Heart left ventricle (tissue), 16 donors: ENCODE data around the gene ANAPC2. TPM values are rescaled to one million over a fixed set of nuclear protein-coding genes. Genes with fewer than 3 reads are reported as not detected.

Source experiments
- ATAC-seq, 4 donors: fragments of 200-7000 bp; cut with Tn5 transposase; one replicate each; pipeline ENCODE4 v1.9.1; 2020 to 2022; ENCODE audit warnings: moderate library complexity in 4 of 4, mild to moderate bottlenecking in 3 of 4, moderate number of reproducible peaks in 1 of 4
- DNase-seq, 5 donors: peaks; one replicate each; pipeline ENCODE4 v3.0.0-alpha.2; 2020
- H3K27ac ChIP-seq, 12 donors: fragments of 200-600 bp; sonication (generic) in 4 of 12; one replicate each; pipeline versions ENCODE4 v1.5.0 to v1.8.0; 2016 to 2022; ENCODE audit warnings: mild to moderate bottlenecking in 2 of 12
- H3K27me3 ChIP-seq, 9 donors: fragments of 200-600 bp; sonication (generic) in 2 of 9; one replicate each; pipeline versions ENCODE4 v1.5.1 to v1.8.0; 2016 to 2022; ENCODE audit warnings: mild to moderate bottlenecking in 3 of 9
- H3K36me3 ChIP-seq, 9 donors: fragments of 200-600 bp; sonication (generic) in 2 of 9; one replicate each; pipeline versions ENCODE4 v1.5.0 to v1.8.0; 2018 to 2022; ENCODE audit warnings: mild to moderate bottlenecking in 2 of 9
- H3K4me1 ChIP-seq, 12 donors: fragments of 200-600 bp; sonication (generic) in 4 of 12; one replicate each; pipeline versions ENCODE4 v1.5.0 to v1.8.0; 2016 to 2022; ENCODE audit warnings: mild to moderate bottlenecking in 3 of 12
- H3K4me3 ChIP-seq, 12 donors: fragments of 200-600 bp; sonication (generic) in 4 of 12; one replicate each; pipeline versions ENCODE4 v1.5.0 to v1.8.0; 2017 to 2022; ENCODE audit warnings: mild to moderate bottlenecking in 9 of 12, moderate library complexity in 4 of 12
- H3K9me3 ChIP-seq, 12 donors: fragments of 200-600 bp; sonication (generic) in 4 of 12; one replicate each; pipeline versions ENCODE4 v1.5.0 to v1.8.0; 2016 to 2022; ENCODE audit warnings: mild to moderate bottlenecking in 1 of 12
- POLR2A ChIP-seq, 2 donors: fragments of 450-650 bp; IDR thresholded peaks; one replicate each; pipeline ENCODE4 v1.6.1; 2017; ENCODE audit warnings: antibody characterized with exemption in 2 of 2, mild to moderate bottlenecking in 2 of 2, moderate library complexity in 2 of 2
- WGBS, 4 donors: extraction: QIAGEN DNeasy Blood & Tissue Kit in 2 of 4; methylation state at CpG; one replicate each; pipeline versions ENCODE4 v1.1.5 to v1.1.7; 2013 to 2018; 5-methylcytosine and 5-hydroxymethylcytosine counted together
- intact Hi-C, 10 donors: fragments of 100-400 bp; cut with DNase I; formaldehyde crosslinking; loops; one replicate each; pipeline versions ENCODE4 v1.11.1 to v1.14.2; 2022
- polyA plus RNA-seq, 2 donors: library from polyadenylated mRNA; stranded (reverse); fragments of 200-250 nt; gene quantifications; one replicate each; pipeline ENCODE4 v1.2.3, GENCODE V29; 2013
- total RNA-seq, 9 donors: library from RNA; depleted of rRNA in 2 of 9; stranded (reverse); fragments of >200 nt in 2 of 9; fragmentation: NEBNext Ultra II Directional in 3 of 9; extraction: Animal tissue kit (Norgen Biotek cat#: 25700) in 3 of 9; gene quantifications; one replicate each; pipeline versions ENCODE4 v1.1.0 to v1.2.4, GENCODE V29; 2016 to 2023
- TF ChIP-seq, protein P1 (sequence below), 12 donors: fragments of 200-600 bp; sonication (generic) in 4 of 12; IDR thresholded peaks; one replicate each; pipeline versions ENCODE4 v1.5.0 to v1.8.0; 2018 to 2022; ENCODE audit warnings: antibody characterized with exemption in 12 of 12, mild to moderate bottlenecking in 5 of 12
- donor health status: ischemic (EF 13 %, LVEDD 7.1; RV severe dilation, severe dysfunction).
- donor health status: healthy with polysubstance abuse.
- donor health status: DM: no; HTN: yes; CAD: no.
- donor health status: DM: no; HTN: no; CAD: no.
- donor health status: ischemic (EF 25% LVEDD 6.9; RV normal size, moderate dysfunction).
- donor health status: ischemic (EF 25% LVEDD 5.7; RV mildly dilated, moderate dysfunction).
- donor health status: healthy.
- donor health status: DM: yes; HTN: yes; CAD: no.
- donor health status: ischemic (EF 35%, LVEDD 5.7; RV mildly dilated, moderate dysfunction).
- donor health status: nonischemic (EF 11% LVEDD 7.7; RV severe dilation, severe dysfunction).
- donor health status: DM: yes; HTN: yes; CAD: no.
- donor health status: PGD.
- donor health status: ischemic (EF 29% LVEDD 5.4; RV normal size, mild dysfunction).
- donor health status: nonischemic (EF 23%, LVEDD 6.1; RV moderate dilation, normal function).

The ANAPC2 gene
- total and polyA plus RNA-seq, 11 donors = 14.3 to 35.9 (median 28.9) TPM

DNA sequence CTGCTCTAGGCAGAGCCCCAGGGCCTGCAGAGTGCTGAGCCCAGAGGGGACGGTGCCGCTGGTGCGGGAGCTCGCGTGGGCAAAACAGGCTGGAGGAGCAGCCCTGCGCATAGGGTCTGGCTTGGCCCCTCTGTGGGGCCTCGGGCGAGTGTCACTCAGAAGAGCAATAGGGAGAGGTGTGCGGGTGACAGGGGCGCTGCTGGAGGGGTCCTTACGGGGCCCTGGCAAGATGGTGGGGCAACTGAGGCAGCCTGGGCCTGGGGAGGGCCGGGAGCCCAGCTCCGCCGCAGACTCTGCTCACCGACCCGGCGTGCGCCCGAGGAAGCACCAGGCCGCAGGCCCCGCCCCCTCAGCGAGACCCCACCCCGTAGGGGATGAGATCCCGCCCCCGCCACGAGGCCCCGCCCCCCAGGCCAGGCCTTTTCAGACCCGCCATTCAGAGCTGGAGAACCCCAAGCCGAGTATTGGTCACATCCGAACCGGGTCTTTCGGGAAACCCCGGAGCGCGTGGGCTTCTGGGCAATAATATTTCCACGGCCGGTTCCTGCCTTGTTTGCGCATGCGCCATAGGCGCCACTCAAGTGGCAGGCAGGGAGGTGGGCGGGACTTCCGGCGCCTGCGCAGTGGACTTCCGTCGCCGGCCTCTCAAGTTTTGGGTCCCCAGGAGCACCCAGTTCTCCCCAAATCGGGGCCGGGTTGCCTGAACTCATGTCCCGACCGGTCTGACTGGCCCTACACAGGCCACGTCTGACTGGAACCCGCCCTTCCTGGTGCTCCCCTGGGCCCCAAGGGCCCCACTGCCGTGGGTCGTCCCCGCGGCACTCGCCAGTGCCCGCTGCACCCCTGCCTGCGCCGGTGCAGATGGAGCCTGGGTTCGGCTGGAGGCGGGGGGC is 35.0 kb upstream of the ANAPC2 start:
- 0 to 1% (median 1%) methylated on average over 24 to 63 of the region's 63 CpGs for WGBS, 4 donors
- Histone ChIP-seq H3K4me3 (peak overlapping the region; percentile 50 to 92 (median 74)), H3K36me3 (no peaks in the 10 kb centered on the region), H3K9me3 (no peaks in the 10 kb centered on the region), H3K27ac (peak overlapping the region; percentile 33 to 95 (median 94)), H3K27me3 (peaks cover 0 to 7% (median 0%) of the 10 kb centered on the region in 9 donors), H3K4me1 (peaks cover 0 to 44% (median 24%) of the 10 kb centered on the region in 12 donors)
- intact Hi-C loops = loop anchor here in 3 of 10 donors (1.0 to 10.0 kb wide), 5 partner anchors 19 to 439 kb away; partner anchors contain the start of genes ANAPC2 (in 3 of the 3), SSNA1 (in 3 of the 3), NDOR1 (in 2 of the 3) and TMEM203 (in 2 of the 3)
- TF ChIP-seq, protein P1, sequence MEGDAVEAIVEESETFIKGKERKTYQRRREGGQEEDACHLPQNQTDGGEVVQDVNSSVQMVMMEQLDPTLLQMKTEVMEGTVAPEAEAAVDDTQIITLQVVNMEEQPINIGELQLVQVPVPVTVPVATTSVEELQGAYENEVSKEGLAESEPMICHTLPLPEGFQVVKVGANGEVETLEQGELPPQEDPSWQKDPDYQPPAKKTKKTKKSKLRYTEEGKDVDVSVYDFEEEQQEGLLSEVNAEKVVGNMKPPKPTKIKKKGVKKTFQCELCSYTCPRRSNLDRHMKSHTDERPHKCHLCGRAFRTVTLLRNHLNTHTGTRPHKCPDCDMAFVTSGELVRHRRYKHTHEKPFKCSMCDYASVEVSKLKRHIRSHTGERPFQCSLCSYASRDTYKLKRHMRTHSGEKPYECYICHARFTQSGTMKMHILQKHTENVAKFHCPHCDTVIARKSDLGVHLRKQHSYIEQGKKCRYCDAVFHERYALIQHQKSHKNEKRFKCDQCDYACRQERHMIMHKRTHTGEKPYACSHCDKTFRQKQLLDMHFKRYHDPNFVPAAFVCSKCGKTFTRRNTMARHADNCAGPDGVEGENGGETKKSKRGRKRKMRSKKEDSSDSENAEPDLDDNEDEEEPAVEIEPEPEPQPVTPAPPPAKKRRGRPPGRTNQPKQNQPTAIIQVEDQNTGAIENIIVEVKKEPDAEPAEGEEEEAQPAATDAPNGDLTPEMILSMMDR (IDR thresholded peaks at IDR 0.05) = no peak
- peak in 1 of 2 donors; percentile 77 for TF ChIP-seq POLR2A (IDR thresholded peaks at IDR 0.05)
- ATAC-seq (peak; percentile 91 to 95 (median 92)), DNase-seq (peak; percentile 98 to 99 (median 99))

DNA sequence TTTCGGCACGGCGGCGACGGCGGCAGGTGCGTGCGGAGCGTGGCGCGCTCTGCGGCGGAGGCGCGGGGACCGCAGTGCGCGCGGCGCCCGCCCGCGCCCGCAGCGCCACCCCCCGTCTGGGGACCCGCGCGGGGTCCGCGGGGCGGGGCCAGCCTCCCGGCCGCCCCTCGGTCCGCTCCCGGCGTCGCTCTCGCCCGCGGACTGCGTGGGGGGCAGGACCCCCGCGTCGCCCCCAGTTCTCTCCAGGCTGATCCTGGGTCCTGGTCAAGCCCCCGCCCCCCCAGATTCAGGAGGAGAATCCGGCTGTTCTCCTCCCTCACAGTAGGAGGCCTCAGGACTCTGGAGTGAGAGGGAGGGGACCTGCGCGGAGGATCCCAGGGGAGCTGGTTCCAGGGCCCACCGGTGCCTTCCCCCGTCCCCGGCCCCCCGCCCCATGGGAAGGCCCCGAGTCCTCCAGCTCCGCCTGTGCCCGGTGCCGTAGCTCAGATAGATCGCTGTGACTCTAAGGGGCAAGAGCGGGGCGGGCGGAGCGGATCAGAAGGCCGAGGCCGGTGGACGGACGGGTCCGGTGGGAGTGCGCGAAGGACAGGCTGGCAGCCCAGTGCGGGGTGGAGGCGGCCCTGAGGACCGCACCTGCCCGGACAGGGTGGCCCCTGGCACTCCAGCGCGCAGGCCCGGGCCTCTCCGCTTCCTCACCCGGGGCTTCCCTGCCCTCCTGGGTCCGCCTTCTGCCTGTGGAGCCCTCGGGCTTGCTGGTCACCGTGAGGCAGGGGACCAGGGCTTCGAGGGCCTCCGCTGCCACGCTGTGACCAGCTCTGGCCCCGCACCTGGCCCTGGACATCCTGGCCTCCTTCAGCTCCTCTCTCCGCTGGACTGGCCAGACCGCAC is 34.1 kb upstream of the ANAPC2 start, which contains the start of gene RNF208:
TSS of gene RNF208 (minus strand) at position 51 of the 888 bp plus-strand sequence. CDS start 1,028 bp downstream, outside the sequence.
- Histone ChIP-seq H3K36me3 (no peaks in the 10 kb centered on the region), H3K27me3 (peaks cover 0 to 4% (median 0%) of the 10 kb centered on the region in 9 donors), H3K9me3 (no peaks in the 10 kb centered on the region), H3K4me3 (peak within 1 kb of the TSS; percentile 36 to 92 (median 74)), H3K4me1 (peaks cover 2 to 50% (median 32%) of the 10 kb centered on the region in 12 donors), H3K27ac (peak within 1 kb of the TSS; percentile 51 to 95 (median 94))
- intact Hi-C loops = loop anchor here in 3 of 10 donors (1.0 to 10.0 kb wide), 5 partner anchors 18 to 438 kb away; partner anchors contain the start of genes ANAPC2 (in 3 of the 3), SSNA1 (in 3 of the 3), NDOR1 (in 2 of the 3) and TMEM203 (in 2 of the 3)
- WGBS, 4 donors = 4 to 16% (median 4%) methylated on average over 5 to 88 of the region's 88 CpGs
- TF ChIP-seq POLR2A (IDR thresholded peaks at IDR 0.05) = no peak
- TF ChIP-seq, protein P1 (IDR thresholded peaks at IDR 0.05) = peak in 1 of 12 donors; percentile 17
- ATAC-seq (peak in 3 of 4 donors; percentile 0 to 9 (median 1)), DNase-seq (no peak)

DNA sequence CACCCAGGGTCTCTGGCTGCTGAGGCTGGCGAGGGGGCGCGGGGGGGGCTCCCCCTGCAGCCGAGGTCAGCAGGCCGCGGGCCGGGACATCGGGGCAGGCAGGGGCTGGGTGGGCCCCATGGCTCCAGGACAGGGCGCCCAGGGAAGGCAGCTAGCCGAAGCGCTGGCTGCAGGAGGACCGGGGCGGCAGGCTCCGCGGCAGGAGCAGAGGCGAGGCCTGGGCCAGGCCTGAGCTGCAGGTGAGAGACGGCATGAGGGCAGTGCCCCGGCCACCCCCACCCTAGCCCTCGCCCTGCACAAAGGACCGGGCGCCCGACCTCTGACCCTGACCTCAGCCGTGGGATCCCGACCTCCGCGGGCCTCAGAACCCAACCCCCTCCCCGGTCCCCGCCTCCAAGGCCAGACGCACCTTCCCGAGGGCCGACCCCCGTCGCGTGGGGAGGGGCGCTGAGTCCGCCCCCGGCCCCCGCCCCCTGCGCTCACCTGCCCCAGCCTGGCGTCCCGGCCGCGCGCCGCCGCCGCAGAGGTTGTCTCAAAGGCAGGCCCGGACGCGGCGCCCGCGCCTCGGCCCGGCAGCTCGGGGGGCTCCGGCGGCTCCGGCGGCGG is 33.2 kb upstream of the ANAPC2 start:
- Histone ChIP-seq H3K36me3 (no peaks in the 10 kb centered on the region), H3K4me3 (peak overlapping the region; percentile 11 to 68 (median 50)), H3K9me3 (no peaks in the 10 kb centered on the region), H3K27ac (peak overlapping the region in 11 of 12 donors; percentile 28 to 85 (median 63)), H3K4me1 (peaks cover 2 to 54% (median 38%) of the 10 kb centered on the region in 12 donors), H3K27me3 (peaks cover 0 to 4% (median 0%) of the 10 kb centered on the region in 9 donors)
- 3 to 14% (median 6%) methylated on average over 18 to 61 of the region's 61 CpGs for WGBS, 4 donors
- DNase-seq (no peak), ATAC-seq (no peak)
- intact Hi-C loops = loop anchor here in 3 of 10 donors (2.0 to 10.0 kb wide), 3 partner anchors 17 to 437 kb away; partner anchors contain the start of genes ANAPC2 (in 2 of the 3), NDOR1 (in 2 of the 3), SSNA1 (in 2 of the 3) and TMEM203 (in 2 of the 3)
- TF ChIP-seq POLR2A (IDR thresholded peaks at IDR 0.05) = no peak
- TF ChIP-seq, protein P1 (IDR thresholded peaks at IDR 0.05) = no peak
